GM12865 (cell line): Measurements from ENCODE around the gene NFIC.
"Not testable (repeated sequence)": the region's sequence is repeated elsewhere in the genome, so short reads cannot be mapped to it uniquely, and the experiment has no call there.

ENCODE experiments used
- DNase-seq: peaks from one replicate; pipeline ENCODE4 v3.0.0; 2010; ENCODE audit warnings: low read depth
- H3K4me3 ChIP-seq: 2 replicates; pipeline ENCODE4 v1.5.1; 2011; ENCODE audit warnings: mild to moderate bottlenecking, low read depth, low read length, control low read depth
- TF ChIP-seq, protein P1 (sequence below): IDR thresholded peaks from 2 replicates; pipeline ENCODE4 v1.5.1; 2011; ENCODE audit warnings: low read length, control low read depth, low read depth, inconsistent platforms; ENCODE audit not compliant: insufficient read depth; ENCODE audit errors: missing control alignments

NFIC gene

GRCh38 chr19:3330047-3330446, 36.3 kb upstream of the NFIC start:
- no peak overlapping the region for H3K4me3 ChIP-seq
- TF ChIP-seq, protein P1, sequence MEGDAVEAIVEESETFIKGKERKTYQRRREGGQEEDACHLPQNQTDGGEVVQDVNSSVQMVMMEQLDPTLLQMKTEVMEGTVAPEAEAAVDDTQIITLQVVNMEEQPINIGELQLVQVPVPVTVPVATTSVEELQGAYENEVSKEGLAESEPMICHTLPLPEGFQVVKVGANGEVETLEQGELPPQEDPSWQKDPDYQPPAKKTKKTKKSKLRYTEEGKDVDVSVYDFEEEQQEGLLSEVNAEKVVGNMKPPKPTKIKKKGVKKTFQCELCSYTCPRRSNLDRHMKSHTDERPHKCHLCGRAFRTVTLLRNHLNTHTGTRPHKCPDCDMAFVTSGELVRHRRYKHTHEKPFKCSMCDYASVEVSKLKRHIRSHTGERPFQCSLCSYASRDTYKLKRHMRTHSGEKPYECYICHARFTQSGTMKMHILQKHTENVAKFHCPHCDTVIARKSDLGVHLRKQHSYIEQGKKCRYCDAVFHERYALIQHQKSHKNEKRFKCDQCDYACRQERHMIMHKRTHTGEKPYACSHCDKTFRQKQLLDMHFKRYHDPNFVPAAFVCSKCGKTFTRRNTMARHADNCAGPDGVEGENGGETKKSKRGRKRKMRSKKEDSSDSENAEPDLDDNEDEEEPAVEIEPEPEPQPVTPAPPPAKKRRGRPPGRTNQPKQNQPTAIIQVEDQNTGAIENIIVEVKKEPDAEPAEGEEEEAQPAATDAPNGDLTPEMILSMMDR, result no peak
- no peak for DNase-seq

GRCh38 chr19:3332232-3332631, 34.2 kb upstream of the NFIC start:
- not testable (repeated sequence) for H3K4me3 ChIP-seq, DNase-seq

- H3K4me3 ChIP-seq, result no peak overlapping the region
- TF ChIP-seq, protein P1, result no peak
- no peak for DNase-seq
Observed at GRCh38 chr19:3333020-3333583, 33.3 kb upstream of the NFIC start.

DNA sequence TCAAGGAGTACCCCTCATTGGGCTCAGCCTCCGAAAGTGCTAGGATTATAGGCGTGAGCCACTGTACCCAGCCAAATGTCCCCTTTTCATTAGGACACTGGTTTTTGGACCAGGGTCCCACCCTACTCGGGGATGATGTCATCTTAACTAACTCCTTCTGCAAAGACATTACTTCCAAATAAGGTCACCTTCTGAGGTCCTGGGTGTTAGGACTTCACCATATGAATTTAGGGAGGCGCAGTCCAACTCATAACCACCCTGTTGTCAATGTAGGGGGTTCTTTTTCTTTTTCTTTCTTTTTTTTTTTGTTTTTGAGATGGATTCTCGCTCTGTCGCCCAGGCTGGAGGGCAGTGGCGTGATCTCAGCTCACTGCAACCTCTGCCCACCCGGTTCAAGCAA, 32.7 kb upstream of the NFIC start:
- H3K4me3 ChIP-seq, result no peak overlapping the region
- TF ChIP-seq, protein P1, result no peak
- DNase-seq, result no peak

DNA sequence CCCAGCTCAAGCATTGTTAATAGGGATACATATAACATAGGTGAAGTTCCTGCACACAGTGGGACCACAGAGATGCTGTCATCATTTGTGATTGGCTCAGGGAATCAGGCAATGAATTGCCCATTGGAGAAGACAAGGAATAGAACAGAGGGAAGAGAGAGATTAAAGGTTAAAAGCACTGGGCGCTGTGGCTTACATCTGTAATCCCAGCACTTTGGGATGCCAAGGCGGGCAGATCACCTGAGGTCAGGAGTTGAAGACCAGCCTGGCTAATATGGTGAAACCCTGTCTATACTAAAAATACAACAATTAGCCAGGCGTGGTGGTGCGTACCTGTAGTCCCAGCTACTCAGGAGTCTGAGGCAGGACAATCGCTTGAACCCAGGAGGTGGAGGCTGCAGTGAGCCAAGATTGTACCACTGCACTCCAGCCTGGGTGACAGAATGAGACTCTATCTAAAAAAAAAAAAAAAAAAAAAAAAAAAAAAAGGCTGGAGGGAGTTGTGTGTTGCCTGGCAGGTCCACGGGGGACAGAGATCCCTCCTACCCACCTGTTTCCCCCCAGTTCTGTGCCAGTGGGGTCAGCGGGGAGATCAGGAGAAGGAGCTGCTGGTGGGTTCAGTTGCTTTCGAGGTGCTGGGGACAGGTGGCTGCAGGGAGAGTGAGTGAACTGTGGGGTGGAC, 31.5 kb upstream of the NFIC start:
- not testable (repeated sequence) for DNase-seq, H3K4me3 ChIP-seq

DNA sequence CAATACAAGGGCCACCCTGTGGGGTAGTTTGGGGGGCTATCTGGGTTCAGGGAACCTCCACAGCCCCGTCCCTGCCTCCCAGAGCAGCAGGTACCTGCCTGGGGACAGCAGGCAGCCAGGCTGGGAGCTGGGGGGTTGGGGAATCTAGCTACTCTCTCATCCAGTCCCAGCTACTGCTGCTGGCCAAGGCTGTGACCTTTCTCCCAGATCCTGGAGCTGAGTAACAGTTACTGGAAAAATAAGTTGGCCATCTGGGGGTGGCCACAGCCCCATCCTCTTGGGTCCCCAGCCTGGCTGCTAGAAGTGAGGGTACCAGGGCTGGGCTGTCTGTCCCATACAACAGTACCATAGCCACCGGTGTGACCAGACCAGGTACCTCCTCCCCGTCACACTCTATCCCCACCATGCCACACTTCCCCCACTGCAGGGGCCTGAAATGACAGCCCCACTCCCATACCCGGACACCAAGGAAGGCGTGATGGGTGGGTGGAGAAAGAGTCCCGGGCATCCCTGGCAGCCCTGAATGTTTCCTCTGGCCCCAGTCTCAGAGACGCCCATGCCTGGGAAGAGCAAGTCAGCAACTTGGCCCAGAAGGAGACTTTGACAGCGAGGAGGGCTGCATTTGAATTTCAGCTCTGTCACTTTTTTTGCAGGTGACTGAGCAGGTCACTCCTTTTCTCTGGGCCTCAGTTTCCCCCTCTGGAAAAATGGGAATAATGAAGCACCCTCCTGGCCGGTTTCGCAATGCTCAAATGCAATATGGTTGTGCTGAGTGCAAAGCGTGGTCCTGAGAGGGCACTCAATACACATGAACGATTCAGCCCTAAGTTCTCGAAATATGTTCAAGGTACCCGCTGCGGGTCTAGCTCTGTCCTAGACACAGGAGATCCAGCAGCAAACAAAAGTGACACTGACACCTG, 30.7 kb upstream of the NFIC start:
- no peak overlapping the region for H3K4me3 ChIP-seq
- TF ChIP-seq, protein P1, result no peak
- no peak for DNase-seq

DNA sequence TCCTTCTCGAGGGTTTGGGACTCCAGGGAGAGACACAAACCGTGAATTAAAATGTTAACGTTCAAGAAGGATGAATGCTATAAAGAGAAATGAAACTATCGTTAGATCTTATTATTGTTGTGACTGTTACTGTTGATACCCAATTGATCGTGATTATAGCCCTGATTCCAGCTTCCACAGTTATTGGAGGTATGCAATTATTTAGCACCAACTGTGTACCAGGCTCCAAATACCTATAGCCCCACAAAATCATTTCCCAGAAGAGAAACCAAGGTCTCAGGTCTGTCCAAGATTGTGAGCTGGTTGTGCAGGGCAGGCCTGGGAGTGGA, 30.1 kb upstream of the NFIC start:
- H3K4me3 ChIP-seq, result no peak overlapping the region
- TF ChIP-seq, protein P1, result no peak
- no peak for DNase-seq
